Glomerular visceral epithelial cell (primary cell): ENCODE results near the gene KRT86.
"Not testable (repeated sequence)": the region's sequence is repeated elsewhere in the genome, so short reads cannot be mapped to it uniquely, and the experiment has no call there.

Source experiments
- DNase-seq: peaks from one replicate; pipeline ENCODE4 v3.0.0-alpha.2; 2016; ENCODE audit errors: extremely low spot score

KRT86 gene

DNA sequence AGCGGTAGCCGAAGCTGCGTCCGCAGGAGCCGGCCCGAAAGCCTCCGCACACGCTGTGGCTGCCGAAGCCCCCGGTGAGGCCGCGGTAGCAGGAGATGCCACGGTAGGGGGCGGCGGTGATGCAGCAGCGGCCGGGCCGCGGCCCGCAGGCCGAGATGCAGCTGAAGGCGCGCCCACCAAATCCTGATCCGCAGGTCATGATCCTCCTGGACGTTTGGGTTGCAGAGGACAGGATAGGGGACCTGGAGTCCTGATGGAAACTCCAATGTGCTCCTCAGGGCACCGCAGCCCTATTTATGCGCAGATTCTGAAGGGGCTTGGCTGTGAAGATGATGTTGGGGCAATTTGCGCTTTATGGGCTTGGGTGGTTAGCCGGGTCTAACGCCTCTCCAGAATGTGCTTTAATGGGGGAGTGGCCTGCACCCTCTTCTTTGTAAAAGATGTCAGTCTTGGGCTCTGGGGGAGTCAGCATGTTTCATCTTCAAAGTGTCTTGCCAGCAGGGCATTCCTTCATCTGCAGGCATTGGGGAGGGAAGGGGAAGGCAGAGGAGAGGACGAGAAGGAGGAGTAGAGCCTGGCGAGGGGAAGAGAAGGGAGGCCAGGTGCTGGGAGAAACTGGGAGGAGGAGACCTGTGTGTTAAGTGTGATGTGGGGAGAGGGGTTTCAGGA, 17.0 kb downstream of the KRT86 start, which contains the start of gene KRT81:
Gene KRT81, minus strand, starts transcription at position 268 of the 669 bp plus-strand sequence. Its CDS starts 69 bp downstream, at position 199.
- no peak for DNase-seq

GRCh38 chr12:52293926-52294325, 19.5 kb downstream of the KRT86 start:
- no peak for DNase-seq

- DNase-seq: no peak
Observed at GRCh38 chr12:52294803-52295202, 20.4 kb downstream of the KRT86 start.

GRCh38 chr12:52295663-52296062, 21.2 kb downstream of the KRT86 start:
- no peak for DNase-seq

DNA sequence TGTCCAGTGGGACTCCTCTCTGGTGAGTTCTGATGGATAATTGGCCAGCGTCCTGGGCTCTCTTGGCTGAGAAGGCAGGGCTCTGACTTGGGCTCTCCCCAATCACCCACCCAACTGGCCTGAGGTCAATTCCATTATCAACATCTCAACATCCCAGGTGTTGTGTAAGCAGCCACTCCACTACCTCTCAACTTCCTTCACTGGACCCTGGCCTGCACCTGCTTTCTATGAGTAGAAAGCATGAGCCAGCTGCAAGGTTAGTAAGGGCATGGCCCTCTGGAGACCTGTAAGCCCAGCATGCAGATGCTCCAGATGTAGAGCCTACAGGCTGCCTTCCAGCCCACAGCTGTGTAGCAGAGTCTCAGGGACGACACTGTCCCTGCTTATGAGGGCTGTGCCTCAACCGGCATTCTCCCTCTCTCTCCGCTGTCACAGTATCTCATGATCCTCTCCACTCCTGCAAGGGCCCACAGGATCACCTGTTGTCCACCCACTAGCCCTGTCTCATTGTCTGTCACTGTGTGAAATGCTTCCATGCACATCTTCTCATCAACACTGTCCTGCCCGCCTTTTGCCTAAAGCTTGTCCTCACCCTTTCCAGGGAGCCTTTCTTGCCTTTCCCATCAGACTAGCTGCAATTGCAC, 22.2 kb downstream of the KRT86 start:
- no peak for DNase-seq

DNA sequence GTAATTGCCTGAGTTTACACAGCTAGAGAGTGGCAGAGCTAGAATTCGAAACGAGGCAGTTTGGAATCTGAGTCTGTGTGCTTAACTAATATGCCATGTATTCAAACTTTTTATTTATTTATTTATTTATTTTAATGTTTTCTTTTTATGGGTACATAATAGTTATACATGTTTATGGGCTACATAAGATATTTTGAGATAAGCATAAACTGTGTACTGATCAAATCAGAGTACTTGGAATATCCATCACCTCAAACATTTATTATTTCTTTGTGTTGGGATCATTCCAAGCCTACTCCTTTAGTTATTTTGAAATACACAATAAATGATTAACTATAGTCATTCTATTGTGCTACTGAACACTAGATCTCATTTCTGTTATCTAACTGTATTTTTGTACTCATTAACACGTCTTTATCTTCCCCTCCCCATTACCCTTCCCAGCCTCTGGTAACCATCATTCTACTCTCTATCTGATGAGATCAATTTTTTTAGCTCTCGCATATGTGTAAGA, 24.3 kb downstream of the KRT86 start:
- DNase-seq: no peak

DNA sequence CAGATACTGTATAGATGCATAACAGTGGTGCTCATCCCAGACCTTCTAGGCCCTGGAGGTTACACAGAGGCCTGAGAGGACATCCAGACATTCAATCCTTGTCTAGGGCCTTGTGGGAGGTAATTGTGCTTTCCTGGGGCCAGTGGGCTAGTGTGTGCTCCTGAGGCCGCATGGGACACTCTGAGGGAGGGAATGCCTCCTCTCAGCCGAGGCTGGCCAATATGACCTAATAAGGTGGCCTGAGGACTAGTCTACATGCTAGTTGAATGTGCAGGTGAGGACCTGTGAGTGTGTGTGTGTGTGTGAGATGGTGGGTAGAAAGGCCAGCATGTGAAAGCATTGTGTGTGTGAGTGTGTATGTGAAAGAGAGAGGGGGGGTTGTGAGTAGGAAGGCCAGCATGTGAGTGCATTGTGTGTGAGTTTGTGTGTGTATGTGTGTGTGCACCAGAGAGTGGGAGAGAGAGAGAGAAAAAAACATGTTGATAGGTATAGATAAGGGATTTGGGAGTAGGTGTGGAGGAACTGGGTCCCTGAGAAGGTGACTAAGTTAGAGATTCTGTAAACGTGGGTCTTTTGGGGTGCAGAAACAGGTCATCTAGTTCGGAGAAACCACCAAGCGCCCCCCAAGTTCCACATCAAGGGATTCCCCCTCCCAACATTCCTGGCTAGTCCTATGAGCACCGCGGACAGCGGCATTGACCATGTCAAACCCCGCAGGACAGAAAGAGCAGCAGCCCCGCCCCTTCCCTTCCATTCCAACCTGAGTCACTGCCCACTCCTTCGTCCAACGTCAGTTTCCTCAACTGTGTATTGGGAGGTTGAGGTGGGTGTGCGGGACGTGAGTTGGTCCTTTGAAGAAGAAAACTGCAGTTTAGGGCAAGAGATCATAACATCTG, 26.6 kb downstream of the KRT86 start:
- DNase-seq: no peak

DNA sequence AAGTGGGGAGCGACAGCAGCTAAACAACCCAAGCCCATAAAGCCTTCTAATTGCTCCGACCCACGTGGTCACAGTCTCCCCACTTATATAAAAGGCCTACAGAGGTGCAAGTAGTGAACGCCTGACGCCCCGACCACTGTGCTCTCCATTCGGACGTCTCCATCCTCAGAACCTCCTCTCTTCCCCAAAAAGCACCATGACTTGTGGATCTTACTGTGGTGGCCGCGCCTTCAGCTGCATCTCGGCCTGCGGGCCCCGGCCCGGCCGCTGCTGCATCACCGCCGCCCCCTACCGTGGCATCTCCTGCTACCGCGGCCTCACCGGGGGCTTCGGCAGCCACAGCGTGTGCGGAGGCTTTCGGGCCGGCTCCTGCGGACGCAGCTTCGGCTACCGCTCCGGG, 27.3 kb downstream of the KRT86 start:
- DNase-seq: not testable (repeated sequence)

DNA sequence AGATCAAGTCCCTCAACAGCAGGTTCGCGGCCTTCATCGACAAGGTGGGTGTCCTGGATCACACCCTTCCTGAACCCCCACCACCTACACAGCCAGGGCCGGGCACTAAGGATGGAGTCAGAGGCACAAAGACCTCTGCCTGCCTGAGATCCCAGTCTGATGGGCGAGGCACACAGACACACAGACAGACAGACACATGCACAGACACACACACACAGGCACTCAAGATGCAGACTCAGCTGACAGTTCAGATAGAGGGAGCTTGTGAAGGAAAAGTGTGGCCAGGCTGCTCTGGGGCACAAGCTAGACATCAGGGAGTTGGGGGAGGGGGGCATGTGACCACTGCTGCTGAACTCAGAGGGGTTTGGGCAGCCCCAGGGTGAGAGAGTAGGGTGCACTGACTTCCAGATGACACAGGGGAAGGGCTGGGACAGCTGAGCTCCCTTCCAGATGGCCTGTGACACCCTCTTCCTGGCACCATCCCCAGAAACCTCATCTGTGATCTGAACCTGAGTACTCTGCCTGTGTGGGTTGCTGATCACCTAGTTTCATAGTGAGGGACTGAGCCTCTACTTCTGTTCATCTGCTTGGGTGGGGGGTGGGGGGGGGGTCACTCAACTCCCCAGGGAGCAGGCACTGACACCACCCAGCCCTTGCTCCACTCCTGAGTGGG, 27.9 kb downstream of the KRT86 start:
- DNase-seq: not testable (repeated sequence)

- not testable (repeated sequence) for DNase-seq
Observed at GRCh38 chr12:52304941-52305411, 30.5 kb downstream of the KRT86 start.

DNA sequence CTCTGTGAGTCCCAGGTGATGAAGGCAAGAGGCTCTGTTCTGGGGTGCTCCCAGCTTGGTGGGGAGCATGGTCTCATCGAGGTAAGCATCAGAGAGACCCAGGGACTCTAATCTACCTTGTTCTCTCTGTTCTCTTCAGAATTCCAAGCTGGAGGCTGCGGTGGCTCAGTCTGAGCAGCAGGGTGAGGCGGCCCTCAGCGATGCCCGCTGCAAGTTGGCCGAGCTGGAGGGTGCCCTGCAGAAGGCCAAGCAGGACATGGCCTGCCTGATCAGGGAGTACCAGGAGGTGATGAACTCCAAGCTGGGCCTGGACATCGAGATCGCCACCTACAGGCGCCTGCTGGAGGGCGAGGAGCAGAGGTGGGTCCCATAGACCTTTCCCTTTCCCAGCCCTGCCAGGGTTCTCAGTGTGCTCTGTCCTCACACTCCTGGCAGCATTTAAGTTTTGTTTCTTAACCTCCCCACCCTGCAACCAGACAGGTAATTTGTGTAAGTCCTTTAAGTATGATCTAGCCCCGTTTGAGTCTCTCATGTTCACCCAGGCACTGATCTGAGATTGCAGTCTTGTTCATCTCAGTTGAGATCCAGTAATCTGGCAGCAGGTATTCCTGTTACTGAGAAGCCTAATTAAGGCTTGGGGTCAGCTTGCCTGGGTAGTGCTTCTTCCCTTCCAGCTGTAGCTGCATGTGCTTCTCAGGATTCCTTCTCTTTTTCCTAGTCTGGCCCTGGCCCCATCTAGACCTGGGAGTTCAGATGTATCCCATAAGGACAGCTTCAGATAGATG, 31.7 kb downstream of the KRT86 start:
- DNase-seq: no peak

- DNase-seq: no peak
Observed at GRCh38 chr12:52306731-52307130, 32.3 kb downstream of the KRT86 start.

DNA sequence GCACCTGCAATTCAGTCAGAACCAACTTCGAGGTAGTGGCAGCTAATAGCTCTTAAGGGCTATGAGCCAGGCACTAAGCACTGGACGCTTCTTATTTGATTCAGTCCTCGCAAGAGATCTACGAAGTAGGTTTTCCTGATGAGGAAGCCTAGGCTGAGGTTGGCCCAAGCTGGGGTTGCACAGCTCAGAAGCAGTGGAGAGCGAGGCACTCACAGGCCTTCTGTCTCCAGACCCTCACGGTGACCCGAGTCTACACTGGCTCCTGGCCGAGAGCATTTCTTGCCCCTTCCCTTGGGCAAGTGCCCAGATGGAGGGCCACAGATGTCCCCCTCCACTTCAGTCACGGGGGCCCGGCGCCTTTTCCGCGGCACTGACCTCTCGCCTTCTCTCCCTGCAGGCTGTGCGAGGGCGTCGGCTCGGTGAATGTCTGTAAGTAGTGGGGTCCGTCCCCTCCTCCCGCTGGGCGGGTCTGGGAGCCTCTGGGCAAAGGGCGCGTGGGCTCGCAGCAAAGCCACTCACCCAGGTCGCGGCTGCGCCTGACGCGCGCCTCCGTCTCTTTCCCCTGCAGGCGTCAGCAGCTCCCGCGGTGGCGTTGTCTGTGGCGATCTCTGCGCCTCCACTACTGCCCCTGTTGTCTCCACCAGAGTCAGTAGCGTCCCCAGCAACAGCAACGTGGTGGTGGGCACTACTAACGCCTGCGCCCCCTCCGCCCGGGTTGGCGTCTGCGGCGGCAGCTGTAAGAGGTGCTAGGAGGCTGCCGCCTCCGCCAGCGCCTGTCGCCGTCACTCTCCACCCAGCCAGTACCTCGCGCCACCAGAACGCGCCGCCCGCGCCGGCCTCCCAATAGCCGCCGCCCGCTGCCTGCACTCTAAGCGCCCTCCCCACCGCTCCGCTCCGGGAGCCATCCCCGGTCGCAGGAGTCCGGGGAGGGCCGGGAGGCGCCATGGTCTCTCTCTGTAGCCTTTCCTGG, 33.7 kb downstream of the KRT86 start:
- no peak for DNase-seq

GRCh38 chr12:52308806-52309425, 34.5 kb downstream of the KRT86 start:
- no peak for DNase-seq

- DNase-seq: no peak
Observed at GRCh38 chr12:52310622-52311284, 36.3 kb downstream of the KRT86 start.

DNA sequence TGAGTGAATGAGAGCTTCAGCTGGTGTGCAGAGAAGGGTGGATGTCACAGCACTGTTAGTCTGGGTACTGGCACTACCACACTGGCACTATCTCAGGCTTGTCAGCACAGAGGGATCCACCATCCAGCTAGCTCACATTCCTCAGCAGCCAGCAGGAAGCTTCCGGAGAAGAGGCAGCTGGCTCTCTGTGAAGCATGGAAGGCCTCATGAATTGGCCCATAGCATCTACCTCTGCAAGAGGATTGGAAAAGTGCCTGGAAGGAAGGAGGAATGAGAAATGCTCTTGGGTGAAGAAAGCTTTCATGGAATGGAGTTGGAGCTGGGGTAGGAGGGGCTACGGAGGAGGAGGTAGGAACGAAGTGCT, 36.8 kb downstream of the KRT86 start:
- DNase-seq: no peak

GRCh38 chr12:52312086-52312485, 37.6 kb downstream of the KRT86 start:
- DNase-seq: no peak

GRCh38 chr12:52313461-52313860, 39.0 kb downstream of the KRT86 start:
- DNase-seq: no peak

GRCh38 chr12:52313926-52314325, 39.5 kb downstream of the KRT86 start:
- DNase-seq: no peak
